Spleen (tissue), 11 donors: Measurements from ENCODE around the gene PEX26. TPM values are rescaled to one million over a fixed set of nuclear protein-coding genes. Genes with fewer than 3 reads are reported as not detected.

ENCODE experiments used
- DNase-seq: peaks from one replicate; pipeline ENCODE4 v3.0.0-alpha.2; 2020
- H3K27ac ChIP-seq, 8 donors: fragments of 200-600 bp; sonication (generic) in 7 of 8; 1 replicate in 4 of 8; 2 replicates in 4 of 8; pipeline versions ENCODE4 v1.5.0 to v1.8.0; 2016 to 2021; ENCODE audit warnings: inconsistent platforms in 4 of 8, mild to moderate bottlenecking in 4 of 8, moderate library complexity in 1 of 8
- H3K27me3 ChIP-seq, 7 donors: fragments of 200-600 bp; sonication (generic) in 6 of 7; replicated peaks in 1 of 7; 1 replicate in 4 of 7; 2 replicates in 3 of 7; pipeline versions ENCODE4 v1.5.0 to v1.8.0; 2016 to 2021; ENCODE audit warnings: inconsistent platforms in 3 of 7, mild to moderate bottlenecking in 1 of 7
- H3K36me3 ChIP-seq, 6 donors: fragments of 200-600 bp; sonication (generic) in 5 of 6; 1 replicate in 4 of 6; 2 replicates in 2 of 6; pipeline versions ENCODE4 v1.5.0 to v1.8.0; 2016 to 2021; ENCODE audit warnings: inconsistent platforms in 2 of 6
- H3K4me1 ChIP-seq, 6 donors: fragments of 200-600 bp; sonication (generic) in 5 of 6; 1 replicate in 3 of 6; 2 replicates in 3 of 6; pipeline versions ENCODE4 v1.5.0 to v1.8.0; 2016 to 2021; ENCODE audit warnings: inconsistent platforms in 3 of 6
- H3K4me3 ChIP-seq, 8 donors: fragments of 200-600 bp; sonication (generic) in 7 of 8; 1 replicate in 4 of 8; 2 replicates in 4 of 8; pipeline versions ENCODE4 v1.5.0 to v1.8.0; 2016 to 2021; ENCODE audit warnings: inconsistent platforms in 4 of 8, mild to moderate bottlenecking in 4 of 8, moderate library complexity in 2 of 8
- H3K9me3 ChIP-seq, 8 donors: fragments of 200-600 bp; sonication (generic) in 7 of 8; 1 replicate in 4 of 8; 2 replicates in 4 of 8; pipeline versions ENCODE4 v1.5.0 to v1.8.0; 2016 to 2021; ENCODE audit warnings: inconsistent platforms in 4 of 8
- POLR2A ChIP-seq, 3 donors: fragments of 450-650 bp; IDR thresholded peaks; one replicate each; pipeline ENCODE4 v1.5.1; 2017; ENCODE audit warnings: antibody characterized with exemption in 3 of 3, mild to moderate bottlenecking in 1 of 3
- POLR2AphosphoS5 ChIP-seq, 3 donors: sonication (generic); formaldehyde crosslinking; IDR thresholded peaks; one replicate each; pipeline ENCODE4 v1.5.1; 2017; ENCODE audit warnings: antibody characterized with exemption in 3 of 3
- WGBS, 5 donors: extraction: QIAGEN DNeasy Blood & Tissue Kit in 3 of 5; methylation state at CpG; one replicate each; pipeline versions ENCODE4 v1.1.5 to v1.1.7; 2013 to 2018; 5-methylcytosine and 5-hydroxymethylcytosine counted together
- intact Hi-C: fragments of 100-400 bp; cut with DNase I; formaldehyde crosslinking; loops from one replicate; pipeline ENCODE4 v1.15.0; 2023; ENCODE audit warnings: low total_unique reads
- polyA plus RNA-seq, 3 donors: library from polyadenylated mRNA; stranded (reverse); fragments of 200-250 nt; gene quantifications; one replicate each; pipeline ENCODE4 v1.2.1, GENCODE V29; 2013
- total RNA-seq, 7 donors: library from RNA; depleted of rRNA in 3 of 7; stranded (reverse); fragments of >200 nt in 3 of 7; fragmentation: NEBNext Ultra II Directional in 4 of 7; extraction: Animal tissue kit (Norgen Biotek cat#: 25700) in 4 of 7; gene quantifications; one replicate each; pipeline versions ENCODE4 v1.1.0 to v1.2.1, GENCODE V29; 2016 to 2021
- TF ChIP-seq, protein P1 (sequence below), 11 experiments: fragments of 200-600 bp in 7 of 11; fragments of 450-650 bp in 4 of 11; sonication (generic) in 4 of 11; IDR thresholded peaks in 8 of 11; conservative IDR thresholded peaks in 3 of 11; 1 replicate in 7 of 11; 2 replicates in 4 of 11; pipeline versions ENCODE4 v1.4.0 to v1.8.0; 2016 to 2021; ENCODE audit warnings: antibody characterized with exemption in 11 of 11, inconsistent platforms in 4 of 11, mild to moderate bottlenecking in 1 of 11
- donor health status: healthy with polysubstance abuse.
- donor health status: DM: no; HTN: no; CAD: no; lungs with moderate emphysema.
- donor health status: DM: no; HTN: no; CAD: no.
- donor health status: Bipolar disorder and iron deficiency.
- donor health status: healthy.
- donor health status: DM: no; HTN: no; CAD: no.
- donor health status: DM: yes; HTN: yes; CAD: no.

PEX26 gene
- total and polyA plus RNA-seq, 10 donors: 5.1 to 41.0 (median 31.9) TPM

DNA sequence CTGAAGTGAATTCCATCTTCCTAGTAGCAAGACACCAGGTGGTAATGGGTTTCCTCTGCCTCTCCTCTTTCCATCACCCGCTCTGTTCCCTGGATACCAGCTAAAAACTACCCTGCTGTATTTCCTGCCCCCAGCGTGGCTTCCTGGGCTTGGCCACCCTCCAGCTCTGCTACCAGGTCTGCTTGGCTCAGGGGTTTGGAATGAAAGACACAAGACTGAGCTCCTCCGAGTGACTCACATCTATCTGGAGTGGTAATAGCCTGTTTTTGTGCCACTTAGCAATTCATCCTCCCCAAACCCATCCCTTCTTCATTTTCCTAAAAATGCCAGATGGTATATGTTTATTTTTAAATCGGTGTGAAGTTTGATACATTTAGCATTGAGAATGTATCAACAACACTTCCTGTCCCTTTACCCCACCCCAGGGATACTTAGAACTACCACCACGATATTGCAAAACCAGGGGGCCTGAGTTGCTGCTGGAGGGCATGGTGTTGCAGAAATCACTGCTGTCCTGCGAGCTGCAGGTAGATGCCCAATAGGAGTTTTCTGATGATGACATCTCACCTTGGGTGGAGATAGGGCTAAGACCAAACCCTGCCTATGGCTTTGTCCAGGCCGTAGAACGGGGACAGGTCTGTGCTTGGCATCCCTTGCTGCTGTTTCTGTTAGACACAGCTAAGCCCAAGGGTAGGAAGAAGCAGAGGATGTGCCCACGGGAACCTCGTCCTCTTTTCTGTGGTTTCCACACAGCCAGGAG is 45.9 kb upstream of the PEX26 start:
- peak; percentile 38 for DNase-seq
- TF ChIP-seq, protein P1, sequence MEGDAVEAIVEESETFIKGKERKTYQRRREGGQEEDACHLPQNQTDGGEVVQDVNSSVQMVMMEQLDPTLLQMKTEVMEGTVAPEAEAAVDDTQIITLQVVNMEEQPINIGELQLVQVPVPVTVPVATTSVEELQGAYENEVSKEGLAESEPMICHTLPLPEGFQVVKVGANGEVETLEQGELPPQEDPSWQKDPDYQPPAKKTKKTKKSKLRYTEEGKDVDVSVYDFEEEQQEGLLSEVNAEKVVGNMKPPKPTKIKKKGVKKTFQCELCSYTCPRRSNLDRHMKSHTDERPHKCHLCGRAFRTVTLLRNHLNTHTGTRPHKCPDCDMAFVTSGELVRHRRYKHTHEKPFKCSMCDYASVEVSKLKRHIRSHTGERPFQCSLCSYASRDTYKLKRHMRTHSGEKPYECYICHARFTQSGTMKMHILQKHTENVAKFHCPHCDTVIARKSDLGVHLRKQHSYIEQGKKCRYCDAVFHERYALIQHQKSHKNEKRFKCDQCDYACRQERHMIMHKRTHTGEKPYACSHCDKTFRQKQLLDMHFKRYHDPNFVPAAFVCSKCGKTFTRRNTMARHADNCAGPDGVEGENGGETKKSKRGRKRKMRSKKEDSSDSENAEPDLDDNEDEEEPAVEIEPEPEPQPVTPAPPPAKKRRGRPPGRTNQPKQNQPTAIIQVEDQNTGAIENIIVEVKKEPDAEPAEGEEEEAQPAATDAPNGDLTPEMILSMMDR (IDR thresholded peaks at IDR 0.05 in 8 of 11, conservative IDR thresholded peaks at IDR 0.05 in 3 of 11): no peak
- TF ChIP-seq POLR2AphosphoS5 (IDR thresholded peaks at IDR 0.05): no peak
- no peak for TF ChIP-seq POLR2A (IDR thresholded peaks at IDR 0.05)
- intact Hi-C loops: no loop called here
- Histone ChIP-seq H3K27ac (no peak overlapping the region), H3K4me3 (no peak overlapping the region), H3K9me3 (no peaks in the 10 kb centered on the region), H3K4me1 (peaks cover 0 to 12% (median 0%) of the 10 kb centered on the region in 6 donors), H3K27me3 (peaks cover 0 to 2% (median 0%) of the 10 kb centered on the region in 7 donors), H3K36me3 (no peaks in the 10 kb centered on the region)
- WGBS, 5 donors: 66 to 77% (median 67%) methylated on average over 10 of the region's 10 CpGs

DNA sequence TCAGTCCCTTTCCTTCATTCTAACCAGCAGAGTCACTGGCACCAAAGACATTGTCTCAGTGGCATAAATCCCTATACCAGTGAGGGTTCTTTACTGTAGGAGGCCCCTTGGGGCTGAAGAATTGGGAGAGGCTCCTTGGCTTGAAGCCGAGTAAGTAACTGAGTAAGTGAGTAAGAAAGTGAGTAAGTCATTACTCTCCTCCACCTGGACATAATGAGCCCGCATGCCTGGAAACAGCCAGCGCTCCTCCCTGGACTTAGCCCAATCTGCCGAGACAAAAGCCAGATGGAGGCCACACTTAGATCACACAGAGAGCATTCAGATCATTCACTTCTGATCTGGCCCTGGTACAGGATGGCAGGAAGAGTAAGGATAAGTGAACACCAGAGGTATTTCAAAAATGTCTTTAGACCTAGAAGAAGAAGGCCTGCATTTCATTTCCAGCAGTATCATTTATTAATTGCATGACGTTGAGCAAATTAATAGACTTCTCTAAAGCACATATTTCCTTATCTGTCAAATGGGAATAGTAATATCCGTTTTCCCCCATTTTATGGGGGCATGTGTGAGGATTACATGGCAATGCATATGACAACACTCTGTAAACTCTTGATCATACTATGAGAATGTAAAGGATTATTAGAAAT is 45.2 kb upstream of the PEX26 start:
- Histone ChIP-seq H3K4me3 (no peak overlapping the region), H3K27me3 (no peaks in the 10 kb centered on the region), H3K27ac (no peak overlapping the region), H3K4me1 (peaks cover 0 to 12% (median 0%) of the 10 kb centered on the region in 6 donors), H3K36me3 (no peaks in the 10 kb centered on the region), H3K9me3 (no peaks in the 10 kb centered on the region)
- WGBS, 5 donors: 82 to 91% (median 91%) methylated on average over 6 of the region's 6 CpGs
- intact Hi-C loops: no loop called here
- TF ChIP-seq POLR2AphosphoS5 (IDR thresholded peaks at IDR 0.05) (no peak), POLR2A (IDR thresholded peaks at IDR 0.05) (no peak)
- TF ChIP-seq, protein P1 (IDR thresholded peaks at IDR 0.05 in 8 of 11, conservative IDR thresholded peaks at IDR 0.05 in 3 of 11): no peak
- no peak for DNase-seq

DNA sequence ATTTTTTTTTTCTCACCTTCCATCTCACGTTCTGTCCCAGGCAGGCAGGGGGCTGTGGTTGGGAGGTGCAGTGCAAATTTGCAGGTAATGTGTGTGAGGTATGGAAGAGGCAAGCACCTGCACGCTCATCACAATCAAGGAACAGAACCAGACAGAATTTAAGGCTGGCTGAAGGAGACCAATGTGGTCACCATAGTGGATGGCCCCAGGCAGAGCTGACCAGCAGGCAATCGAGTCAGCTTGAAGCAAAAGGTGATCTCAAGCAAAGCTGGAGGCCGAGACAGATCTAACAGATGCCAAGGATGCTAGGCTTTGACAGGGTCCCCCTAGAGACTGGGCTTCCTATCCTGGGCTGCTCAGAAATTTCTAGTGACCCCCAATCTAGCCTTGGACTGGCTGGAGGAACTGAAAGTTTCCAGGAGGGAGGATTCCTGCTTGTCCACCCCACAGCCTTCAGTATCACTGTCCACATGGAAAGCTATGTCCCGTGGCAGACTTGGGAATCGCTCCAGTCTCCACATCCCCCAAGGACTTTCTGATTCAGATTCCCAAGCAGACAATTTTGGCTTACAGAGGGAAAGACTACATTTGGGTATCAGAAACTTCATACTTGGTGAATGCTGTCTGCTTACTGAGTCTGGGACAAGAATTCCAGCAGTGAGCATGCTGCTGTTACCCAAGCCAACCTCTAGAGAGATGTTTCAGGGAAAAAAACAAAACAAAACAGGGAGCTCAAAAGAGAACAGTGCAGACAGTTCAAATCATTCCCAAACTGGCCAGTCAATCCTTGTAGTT is 44.4 kb upstream of the PEX26 start:
- Histone ChIP-seq H3K27ac (no peak overlapping the region), H3K4me1 (peaks cover 0 to 12% (median 0%) of the 10 kb centered on the region in 6 donors), H3K27me3 (no peaks in the 10 kb centered on the region), H3K36me3 (no peaks in the 10 kb centered on the region), H3K9me3 (no peaks in the 10 kb centered on the region), H3K4me3 (no peak overlapping the region)
- no peak for TF ChIP-seq POLR2AphosphoS5 (IDR thresholded peaks at IDR 0.05)
- TF ChIP-seq, protein P1 (IDR thresholded peaks at IDR 0.05 in 8 of 11, conservative IDR thresholded peaks at IDR 0.05 in 3 of 11): no peak
- no peak for TF ChIP-seq POLR2A (IDR thresholded peaks at IDR 0.05)
- intact Hi-C loops: no loop called here
- DNase-seq: peak; percentile 27
- 79 to 93% (median 87%) methylated on average over 6 of the region's 6 CpGs for WGBS, 5 donors
